ENCODE measurements around the gene LYST. TPM values are rescaled to one million over a fixed set of nuclear protein-coding genes. Genes with fewer than 3 reads are reported as not detected.
"Not testable (repeated sequence)": the region's sequence is repeated elsewhere in the genome, so short reads cannot be mapped to it uniquely, and the experiment has no call there.

LYST gene
- total RNA-seq, 4 donors from 2014 or later: 22.8 to 46.7 (median 32.1) TPM

GRCh38 chr1:235790123-235790522, 76.6 kb downstream of the LYST start:
- Histone ChIP-seq H3K27me3 (no peaks in the 10 kb centered on the region), H3K36me3 (peaks cover 0 to 34% (median 8%) of the 10 kb centered on the region in 4 donors), H3K4me1 (no peaks in the 10 kb centered on the region), H3K4me3 (no peak overlapping the region), H3K27ac (no peak overlapping the region), H3K9me3 (no peaks in the 10 kb centered on the region)
- DNase-seq: no peak
- TF ChIP-seq EP300 (IDR thresholded peaks at IDR 0.05; ENCODE audit: low read depth): no peak
- TF ChIP-seq POLR2AphosphoS5 (IDR thresholded peaks at IDR 0.05): no peak
- no peak for TF ChIP-seq POLR2A (IDR thresholded peaks at IDR 0.05)
- no peak for TF ChIP-seq CTCF (IDR thresholded peaks at IDR 0.05)
- in situ Hi-C loops (cut with MboI; ENCODE audit: low pct_ligation_motif_present in 1 of 4, low pct_unique_long_range_greater_than_20kb in 1 of 4, low sequenced_read_pairs in 3 of 4): loop anchor here in 2 of 4 donors (25.0 kb wide), 1 partner anchor 278 kb away; the partner anchor contains the start of gene B3GALNT2 (in 2 of the 2)
- intact Hi-C loops (cut with DNase I; ENCODE audit: low total_unique reads): no loop called here

- in situ Hi-C loops (cut with MboI; ENCODE audit: low pct_ligation_motif_present in 1 of 4, low pct_unique_long_range_greater_than_20kb in 1 of 4, low sequenced_read_pairs in 3 of 4): loop anchor here in 2 of 4 donors (25.0 kb wide), 1 partner anchor 274 kb away; the partner anchor contains the start of gene B3GALNT2 (in 2 of the 2)
- intact Hi-C loops (cut with DNase I; ENCODE audit: low total_unique reads); DNase-seq; H3K4me1 ChIP-seq; H3K4me3 ChIP-seq; H3K27me3 ChIP-seq; H3K27ac ChIP-seq; H3K9me3 ChIP-seq: not testable (repeated sequence)
- peaks cover 0 to 30% (median 6%) of the 10 kb centered on the region in 4 donors for H3K36me3 ChIP-seq
- WGBS, 2 donors (ENCODE audit: low coverage in 1 of 2): 95% methylated on average over 5 to 8 of the region's 8 CpGs
Observed at GRCh38 chr1:235786227-235786898, 80.3 kb downstream of the LYST start.

- Histone ChIP-seq H3K9me3 (no peaks in the 10 kb centered on the region), H3K27me3 (no peaks in the 10 kb centered on the region), H3K4me1 (no peaks in the 10 kb centered on the region), H3K36me3 (peaks cover 0 to 27% (median 2%) of the 10 kb centered on the region in 4 donors), H3K27ac (no peak overlapping the region), H3K4me3 (no peak overlapping the region)
- intact Hi-C loops (cut with DNase I; ENCODE audit: low total_unique reads) (no loop called here), in situ Hi-C loops (cut with MboI; ENCODE audit: low pct_ligation_motif_present in 1 of 4, low pct_unique_long_range_greater_than_20kb in 1 of 4, low sequenced_read_pairs in 3 of 4) (loop anchor here in 2 of 4 donors (25.0 kb wide), 1 partner anchor 273 kb away; the partner anchor contains the start of gene B3GALNT2 (in 2 of the 2))
- no peak for DNase-seq
- TF ChIP-seq CTCF (IDR thresholded peaks at IDR 0.05) (no peak), EP300 (IDR thresholded peaks at IDR 0.05; ENCODE audit: low read depth) (no peak), POLR2A (IDR thresholded peaks at IDR 0.05) (no peak), POLR2AphosphoS5 (IDR thresholded peaks at IDR 0.05) (no peak)
- 44 to 82% methylated on average over 2 of the region's 2 CpGs for WGBS, 2 donors (ENCODE audit: low coverage in 1 of 2)
Observed at GRCh38 chr1:235784950-235785349, 81.8 kb downstream of the LYST start.

- TF ChIP-seq CTCF (IDR thresholded peaks at IDR 0.05) (peak; percentile 28 to 49 (median 41)), POLR2AphosphoS5 (IDR thresholded peaks at IDR 0.05) (no peak), EP300 (IDR thresholded peaks at IDR 0.05; ENCODE audit: low read depth) (no peak), POLR2A (IDR thresholded peaks at IDR 0.05) (no peak)
- H3K27me3 ChIP-seq: no peaks in the 10 kb centered on the region
- WGBS, 2 donors (ENCODE audit: low coverage in 1 of 2): 24% methylated on average over 8 of the region's 8 CpGs
- in situ Hi-C loops (cut with MboI; ENCODE audit: low pct_ligation_motif_present in 1 of 4, low pct_unique_long_range_greater_than_20kb in 1 of 4, low sequenced_read_pairs in 3 of 4): loop anchor here in 2 of 4 donors (25.0 kb wide), 1 partner anchor 271 kb away; the partner anchor contains the start of gene B3GALNT2 (in 2 of the 2)
- no peak for DNase-seq
- H3K9me3 ChIP-seq: no peaks in the 10 kb centered on the region
- no peak overlapping the region for H3K4me3 ChIP-seq
- no peaks in the 10 kb centered on the region for H3K4me1 ChIP-seq
- intact Hi-C loops (cut with DNase I; ENCODE audit: low total_unique reads): no loop called here
- no peak overlapping the region for H3K27ac ChIP-seq
- H3K36me3 ChIP-seq: peaks cover 0 to 22% (median 2%) of the 10 kb centered on the region in 4 donors
Observed at GRCh38 chr1:235783148-235783776, 83.4 kb downstream of the LYST start.
